ENCODE measurements around the gene ID2. TPM values are rescaled to one million over a fixed set of nuclear protein-coding genes. Genes with fewer than 3 reads are reported as not detected.
A peak's percentile ranks its signal among the peaks of the same experiment; 100 is the strongest.
"Not testable (repeated sequence)": the region's sequence is repeated elsewhere in the genome, so short reads cannot be mapped to it uniquely, and the experiment has no call there.

The ID2 gene
- total RNA-seq, 1 experiment from 2014 or later, result 77.8 TPM

- Mint-ChIP-seq H3K4me3 (ENCODE audit: low read depth, unreplicated experiment) (no peak overlapping the region), H3K9me3 (ENCODE audit: low read depth, unreplicated experiment) (no peaks in the 10 kb centered on the region), H3K36me3 (ENCODE audit: insufficient read depth, unreplicated experiment) (peaks cover 8% of the 10 kb centered on the region), H3K4me1 (ENCODE audit: low read depth, unreplicated experiment) (peaks cover 15% of the 10 kb centered on the region), H3K27ac (ENCODE audit: unreplicated experiment) (no peak overlapping the region), H3K27me3 (ENCODE audit: unreplicated experiment) (no peaks in the 10 kb centered on the region)
- CTCF ChIA-PET, result interaction anchor here (1.6 kb wide), 1 partner anchor 35 kb away, joined by 4 read pairs; no protein-coding TSS in a partner anchor
- intact Hi-C loops (cut with micrococcal nuclease; ENCODE audit: unreplicated experiment), result no loop called here
- no peak for DNase-seq
- no TSS peak for BruUV-seq (replicated peaks)
- TF ChIP-seq CTCF (IDR thresholded peaks at IDR 0.05; ENCODE audit: unreplicated experiment), result no peak
Measured at GRCh38 chr2:8728305-8729015, 46.6 kb downstream of the ID2 start.

GRCh38 chr2:8729101-8729500 is 47.2 kb downstream of the ID2 start:
- intact Hi-C loops (cut with micrococcal nuclease; ENCODE audit: unreplicated experiment); H3K27me3 Mint-ChIP-seq (ENCODE audit: unreplicated experiment); H3K4me3 Mint-ChIP-seq (ENCODE audit: low read depth, unreplicated experiment); H3K9me3 Mint-ChIP-seq (ENCODE audit: low read depth, unreplicated experiment); H3K36me3 Mint-ChIP-seq (ENCODE audit: insufficient read depth, unreplicated experiment); BruUV-seq (replicated peaks); DNase-seq; H3K27ac Mint-ChIP-seq (ENCODE audit: unreplicated experiment): not testable (repeated sequence)
- peaks cover 15% of the 10 kb centered on the region for H3K4me1 Mint-ChIP-seq (ENCODE audit: low read depth, unreplicated experiment)
- CTCF ChIA-PET, result interaction anchor here (0.8 to 1.6 kb wide), 2 partner anchors 15 to 36 kb away, joined by 3 to 4 read pairs; no protein-coding TSS in a partner anchor

GRCh38 chr2:8729939-8730338 is 48.1 kb downstream of the ID2 start:
- H3K36me3 Mint-ChIP-seq (ENCODE audit: insufficient read depth, unreplicated experiment), result peaks cover 8% of the 10 kb centered on the region
- BruUV-seq (replicated peaks), result no TSS peak
- no peaks in the 10 kb centered on the region for H3K9me3 Mint-ChIP-seq (ENCODE audit: low read depth, unreplicated experiment)
- intact Hi-C loops (cut with micrococcal nuclease; ENCODE audit: unreplicated experiment), result no loop called here
- TF ChIP-seq CTCF (IDR thresholded peaks at IDR 0.05; ENCODE audit: unreplicated experiment), result no peak
- DNase-seq, result peak; percentile 36
- CTCF ChIA-PET, result interaction anchor here (0.8 to 1.6 kb wide), 3 partner anchors 15 to 310 kb away, joined by 3 to 4 read pairs (median 3); no protein-coding TSS in a partner anchor
- H3K4me3 Mint-ChIP-seq (ENCODE audit: low read depth, unreplicated experiment), result peak overlapping the region; percentile 7
- H3K27me3 Mint-ChIP-seq (ENCODE audit: unreplicated experiment), result no peaks in the 10 kb centered on the region
- H3K4me1 Mint-ChIP-seq (ENCODE audit: low read depth, unreplicated experiment), result peaks cover 15% of the 10 kb centered on the region
- peak overlapping the region; percentile 16 for H3K27ac Mint-ChIP-seq (ENCODE audit: unreplicated experiment)

GRCh38 chr2:8732601-8733000 is 50.7 kb downstream of the ID2 start:
- CTCF ChIA-PET, result no interaction called here
- H3K27ac Mint-ChIP-seq (ENCODE audit: unreplicated experiment), result no peak overlapping the region
- intact Hi-C loops (cut with micrococcal nuclease; ENCODE audit: unreplicated experiment), result no loop called here
- DNase-seq, result no peak
- TF ChIP-seq CTCF (IDR thresholded peaks at IDR 0.05; ENCODE audit: unreplicated experiment), result no peak
- H3K4me1 Mint-ChIP-seq (ENCODE audit: low read depth, unreplicated experiment), result peaks cover 15% of the 10 kb centered on the region
- no peaks in the 10 kb centered on the region for H3K27me3 Mint-ChIP-seq (ENCODE audit: unreplicated experiment)
- no peaks in the 10 kb centered on the region for H3K9me3 Mint-ChIP-seq (ENCODE audit: low read depth, unreplicated experiment)
- no TSS peak for BruUV-seq (replicated peaks)
- H3K4me3 Mint-ChIP-seq (ENCODE audit: low read depth, unreplicated experiment), result no peak overlapping the region
- H3K36me3 Mint-ChIP-seq (ENCODE audit: insufficient read depth, unreplicated experiment), result peaks cover 8% of the 10 kb centered on the region

Other genes with a start within 250 kb of the ID2 start
- 33.6 and 35.4 TPM in 2 replicates for gene KIDINS220, start 155.6 kb downstream of the ID2 start, total RNA-seq (2022)

Data from Calu3 (cell line).